GM06990 (cell line): ENCODE results near the gene CFAP97.
"Not testable (repeated sequence)": the region's sequence is repeated elsewhere in the genome, so short reads cannot be mapped to it uniquely, and the experiment has no call there.

Experiments used
- DNase-seq: peaks from one replicate; pipeline ENCODE4 v3.0.0-alpha.2; 2011; ENCODE audit not compliant: insufficient read length; ENCODE audit errors: extremely low read depth
- H3K27me3 ChIP-seq: replicated peaks from 2 replicates; pipeline ENCODE4 v1.6.0; 2011; ENCODE audit warnings: low read length; ENCODE audit not compliant: control insufficient read depth, insufficient read depth
- H3K36me3 ChIP-seq: 2 replicates; pipeline ENCODE4 v1.5.1; 2011; ENCODE audit warnings: low read length; ENCODE audit not compliant: control insufficient read depth, insufficient read depth
- H3K4me3 ChIP-seq: replicated peaks from 2 replicates; pipeline ENCODE4 v1.5.1; 2011; ENCODE audit warnings: low read depth, mild to moderate bottlenecking, control low read depth, low read length
- CTCF ChIP-seq: IDR thresholded peaks from 2 replicates; pipeline ENCODE4 v1.5.1; 2011; ENCODE audit warnings: low read length, control low read depth, mild to moderate bottlenecking, inconsistent platforms; ENCODE audit not compliant: insufficient read depth, poor library complexity, severe bottlenecking

CFAP97 gene

GRCh38 chr4:185202984-185203485 is 765 bp downstream of the CFAP97 start:
- H3K27me3 ChIP-seq = no peaks in the 10 kb centered on the region
- H3K4me3 ChIP-seq = peak overlapping the region; percentile 70
- no peak for TF ChIP-seq CTCF
- peaks cover 2% of the 10 kb centered on the region; the same call in 1 of the 2 replicates for H3K36me3 ChIP-seq
- no peak for DNase-seq

DNA sequence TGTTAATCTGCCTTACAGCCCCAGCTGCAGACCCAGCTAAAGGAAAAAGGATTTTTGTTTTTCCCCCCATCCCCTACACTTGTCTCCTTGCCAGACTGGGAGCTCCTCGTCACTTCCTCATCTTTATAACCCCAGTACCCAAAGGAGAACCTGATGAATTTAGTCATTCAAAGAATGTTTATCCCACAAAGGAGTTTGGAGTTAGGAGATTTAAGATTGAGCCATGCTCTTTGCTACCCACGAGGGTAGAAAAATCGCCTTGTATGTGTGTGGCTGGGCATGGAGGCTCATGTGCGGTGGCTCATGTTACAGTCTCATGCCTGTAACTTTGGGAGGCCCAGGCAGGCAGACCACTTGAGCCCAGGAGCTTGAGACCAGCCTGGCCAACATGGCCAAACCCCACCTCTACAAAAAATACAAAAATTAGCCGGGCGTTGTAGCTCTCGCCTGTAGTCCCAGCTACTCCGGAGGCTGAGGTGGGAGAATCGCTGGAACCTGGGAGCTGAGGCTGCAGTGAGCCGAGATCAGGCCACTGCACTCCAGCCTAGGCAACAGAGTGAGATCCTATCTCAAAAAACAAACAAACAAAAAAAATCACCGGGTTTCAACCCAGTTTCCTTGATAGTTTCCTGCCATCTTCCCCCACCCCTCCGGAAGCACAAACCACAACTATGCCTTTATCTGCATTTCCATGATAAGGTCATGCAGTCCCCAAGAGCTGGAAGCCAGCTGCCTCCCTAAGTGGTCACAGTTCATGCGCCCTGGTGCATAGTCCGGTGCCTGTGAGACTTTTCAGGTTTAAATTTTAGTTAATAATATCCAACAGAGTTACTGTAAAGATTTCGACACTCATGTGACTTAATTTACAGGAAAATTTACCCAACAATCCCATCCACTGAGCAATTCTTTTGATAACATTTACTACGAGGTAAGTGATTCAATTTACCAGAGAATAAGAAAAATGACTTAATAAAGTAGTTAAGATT is 1.5 kb downstream of the CFAP97 start:
- no peak for TF ChIP-seq CTCF
- peak overlapping the region; percentile 70 for H3K4me3 ChIP-seq
- peaks cover 4% of the 10 kb centered on the region; the same call in 1 of the 2 replicates for H3K36me3 ChIP-seq
- no peak for DNase-seq
- no peaks in the 10 kb centered on the region for H3K27me3 ChIP-seq

GRCh38 chr4:185198189-185198588 is 5.6 kb downstream of the CFAP97 start:
- DNase-seq, H3K36me3 ChIP-seq, H3K27me3 ChIP-seq, H3K4me3 ChIP-seq: not testable (repeated sequence)

DNA sequence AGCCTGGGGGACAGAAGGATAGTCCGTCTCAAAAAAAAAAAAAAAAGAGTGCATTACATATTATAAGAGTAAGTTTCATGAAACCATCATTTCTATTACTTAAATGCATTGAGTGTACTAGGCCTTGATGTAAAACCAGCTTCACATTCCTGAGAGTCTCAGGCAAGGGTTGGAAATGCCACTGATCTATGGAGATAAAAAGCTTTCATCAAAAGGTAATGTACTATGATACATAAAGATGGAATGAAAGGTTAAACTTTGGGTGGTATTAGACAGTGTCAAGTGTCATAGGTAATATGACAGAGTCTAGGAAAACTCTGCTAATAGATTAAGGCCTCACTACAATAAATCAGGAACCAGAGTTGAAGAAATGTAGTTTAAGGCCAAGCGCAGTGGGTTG is 7.4 kb downstream of the CFAP97 start:
- DNase-seq = no peak
- no peaks in the 10 kb centered on the region for H3K27me3 ChIP-seq
- no peak overlapping the region for H3K4me3 ChIP-seq
- H3K36me3 ChIP-seq = peaks cover 4% of the 10 kb centered on the region; the same call in 1 of the 2 replicates
- TF ChIP-seq CTCF = no peak

DNA sequence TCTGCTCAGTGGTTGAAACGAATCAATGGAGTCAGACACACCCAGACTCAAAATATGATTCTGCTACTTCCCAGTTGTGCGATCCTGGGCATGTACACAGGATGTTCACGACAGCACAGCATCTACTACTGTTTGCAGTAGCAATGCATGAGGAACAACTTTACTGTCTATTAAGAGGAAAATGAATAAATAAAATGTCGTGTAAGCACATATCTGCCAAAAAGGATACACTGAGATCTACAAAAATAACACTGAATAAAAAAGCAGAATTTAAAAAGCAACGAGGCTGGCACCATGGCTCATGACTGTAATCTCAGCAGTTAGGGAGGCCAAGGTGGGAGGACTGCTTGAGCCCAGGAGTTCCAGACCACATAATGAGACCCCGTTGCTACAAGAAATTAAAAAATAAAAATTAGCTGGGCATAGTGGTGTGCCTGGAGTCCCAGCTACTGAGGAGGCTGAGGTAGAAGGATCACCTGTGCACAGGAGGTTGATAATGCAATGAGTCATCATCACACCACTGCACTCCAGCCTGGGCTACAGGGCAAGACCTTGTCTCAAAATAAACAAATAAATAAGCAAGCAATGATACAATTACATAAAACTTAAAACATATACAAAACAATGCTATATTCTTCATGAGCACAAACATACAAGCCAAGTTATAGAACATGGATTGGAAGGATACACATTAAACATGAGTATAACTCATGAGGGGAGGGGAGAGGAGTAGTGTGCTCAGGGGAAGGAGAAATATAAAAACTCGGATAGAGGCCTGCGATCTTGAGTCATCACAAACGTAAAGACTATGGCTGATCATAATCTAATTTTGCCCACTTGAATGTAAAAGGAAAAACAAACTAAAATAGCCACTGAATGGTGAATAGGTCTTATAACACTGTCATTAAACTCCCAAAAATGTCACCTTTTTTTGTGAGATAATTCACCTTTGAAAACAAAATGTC is 8.6 kb downstream of the CFAP97 start:
- DNase-seq = no peak
- no peak for TF ChIP-seq CTCF
- Histone ChIP-seq H3K4me3 (no peak overlapping the region), H3K27me3 (no peaks in the 10 kb centered on the region), H3K36me3 (peaks cover 1% of the 10 kb centered on the region; the same call in 1 of the 2 replicates)
